AG09309 (cell line): ENCODE results near the gene UFD1.

Experiments
- DNase-seq: peaks from one replicate; pipeline ENCODE4 v3.0.0-alpha.2; 2010; ENCODE audit warnings: low read depth
- H3K4me3 ChIP-seq: 2 replicates; pipeline ENCODE4 v1.5.1; 2011; ENCODE audit warnings: mild to moderate bottlenecking, low read depth, low read length, moderate library complexity; ENCODE audit not compliant: control insufficient read depth
- TF ChIP-seq, protein P1 (sequence below): IDR thresholded peaks from 2 replicates; pipeline ENCODE4 v1.5.1; 2011; ENCODE audit warnings: mild to moderate bottlenecking, low read depth, low read length, inconsistent platforms; ENCODE audit not compliant: insufficient read depth, control insufficient read depth; ENCODE audit errors: missing control alignments

Gene UFD1

DNA sequence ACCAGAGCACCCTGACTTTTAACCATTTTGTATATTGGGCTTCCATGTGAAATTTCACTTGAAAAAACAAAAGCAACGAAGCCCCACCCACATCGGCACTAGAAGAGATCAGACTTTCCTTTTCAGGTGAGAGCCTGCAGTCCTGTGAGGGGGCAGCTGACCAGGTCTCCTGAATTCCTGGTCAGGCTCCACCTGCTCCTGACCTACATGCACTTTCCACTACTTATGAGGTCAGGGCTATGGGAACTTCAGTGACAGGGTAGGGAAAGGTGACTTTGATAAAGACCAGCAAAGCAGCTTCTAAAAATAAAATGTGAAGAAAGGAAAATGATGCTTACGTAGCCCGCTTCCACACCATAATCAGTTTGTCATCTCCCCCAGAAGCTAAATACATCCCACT lies 72.1 kb downstream of the UFD1 start:
- TF ChIP-seq, protein P1, sequence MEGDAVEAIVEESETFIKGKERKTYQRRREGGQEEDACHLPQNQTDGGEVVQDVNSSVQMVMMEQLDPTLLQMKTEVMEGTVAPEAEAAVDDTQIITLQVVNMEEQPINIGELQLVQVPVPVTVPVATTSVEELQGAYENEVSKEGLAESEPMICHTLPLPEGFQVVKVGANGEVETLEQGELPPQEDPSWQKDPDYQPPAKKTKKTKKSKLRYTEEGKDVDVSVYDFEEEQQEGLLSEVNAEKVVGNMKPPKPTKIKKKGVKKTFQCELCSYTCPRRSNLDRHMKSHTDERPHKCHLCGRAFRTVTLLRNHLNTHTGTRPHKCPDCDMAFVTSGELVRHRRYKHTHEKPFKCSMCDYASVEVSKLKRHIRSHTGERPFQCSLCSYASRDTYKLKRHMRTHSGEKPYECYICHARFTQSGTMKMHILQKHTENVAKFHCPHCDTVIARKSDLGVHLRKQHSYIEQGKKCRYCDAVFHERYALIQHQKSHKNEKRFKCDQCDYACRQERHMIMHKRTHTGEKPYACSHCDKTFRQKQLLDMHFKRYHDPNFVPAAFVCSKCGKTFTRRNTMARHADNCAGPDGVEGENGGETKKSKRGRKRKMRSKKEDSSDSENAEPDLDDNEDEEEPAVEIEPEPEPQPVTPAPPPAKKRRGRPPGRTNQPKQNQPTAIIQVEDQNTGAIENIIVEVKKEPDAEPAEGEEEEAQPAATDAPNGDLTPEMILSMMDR, result no peak

DNA sequence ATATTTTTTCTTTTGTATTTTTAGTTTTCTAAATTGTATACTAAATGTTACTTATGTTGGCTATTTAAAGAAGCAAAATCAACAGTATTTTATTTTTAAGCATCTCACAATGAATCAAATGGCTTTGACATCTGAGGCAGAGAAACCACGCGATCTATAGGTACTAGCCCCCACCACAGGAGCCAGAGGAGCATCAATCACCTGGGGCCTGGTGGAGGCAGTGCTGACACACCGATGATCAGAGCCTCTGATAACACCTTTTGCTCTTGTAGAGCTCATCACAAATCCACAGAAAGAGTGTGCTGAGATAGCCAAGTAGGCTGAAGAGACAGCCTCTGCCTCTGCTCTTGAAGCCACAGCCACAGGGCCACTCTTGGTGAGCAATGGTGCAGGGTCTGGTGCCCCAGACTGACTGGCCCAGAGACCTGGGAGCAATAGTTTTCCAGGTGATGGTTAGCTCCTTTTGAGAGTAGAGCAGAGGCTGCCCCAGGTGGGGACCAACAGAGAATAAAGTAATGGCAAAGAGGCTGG lies 72.6 kb downstream of the UFD1 start:
- DNase-seq, result no peak
- TF ChIP-seq, protein P1, result no peak

More for the DNA sequence above, 72.1 kb downstream of the UFD1 start:
- H3K4me3 ChIP-seq, result no peak overlapping the region
- DNase-seq, result no peak

DNA sequence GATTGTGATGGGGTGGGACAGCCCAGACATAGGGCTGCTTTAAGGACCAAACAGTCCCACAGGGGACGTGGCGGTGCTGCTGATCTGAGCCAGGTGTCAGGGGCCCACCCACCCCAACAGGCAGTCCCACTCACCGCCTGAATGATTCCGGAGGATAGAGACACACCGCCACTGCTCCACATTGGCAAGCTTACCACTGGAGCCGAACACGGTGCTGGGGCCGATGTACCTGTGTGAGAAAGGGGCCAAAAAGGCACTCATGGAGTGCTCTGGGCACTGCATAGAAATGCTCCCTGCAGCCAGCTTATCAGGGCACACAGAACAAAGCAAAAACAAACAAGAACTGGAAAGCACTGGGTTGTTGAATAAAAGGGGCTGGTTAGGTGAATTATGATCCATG lies 73.3 kb downstream of the UFD1 start:
- TF ChIP-seq, protein P1, result no peak
- H3K4me3 ChIP-seq, result no peak overlapping the region
- DNase-seq, result no peak

More for the DNA sequence above, 72.6 kb downstream of the UFD1 start:
- no peak overlapping the region for H3K4me3 ChIP-seq

DNA sequence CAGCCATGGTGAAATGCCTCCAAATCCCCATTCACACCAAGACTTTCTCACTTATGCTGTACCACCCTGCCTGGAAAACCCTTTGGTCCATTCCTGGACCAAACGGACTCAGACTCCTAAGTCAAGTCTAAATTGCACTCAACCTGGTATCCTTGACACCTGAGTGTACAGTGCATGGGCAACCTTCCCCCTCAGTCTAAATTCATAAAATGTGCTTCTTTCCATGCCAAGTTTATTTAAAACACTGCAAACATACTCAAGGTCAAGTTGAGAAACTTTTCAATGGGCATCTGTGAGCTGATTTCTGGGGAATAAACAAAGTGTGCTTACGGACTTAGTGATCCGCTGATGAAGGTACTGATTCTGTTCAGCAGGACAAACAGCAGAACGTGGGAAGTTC lies 73.9 kb downstream of the UFD1 start:
- DNase-seq, result no peak
- TF ChIP-seq, protein P1, result no peak
- H3K4me3 ChIP-seq, result no peak overlapping the region

DNA sequence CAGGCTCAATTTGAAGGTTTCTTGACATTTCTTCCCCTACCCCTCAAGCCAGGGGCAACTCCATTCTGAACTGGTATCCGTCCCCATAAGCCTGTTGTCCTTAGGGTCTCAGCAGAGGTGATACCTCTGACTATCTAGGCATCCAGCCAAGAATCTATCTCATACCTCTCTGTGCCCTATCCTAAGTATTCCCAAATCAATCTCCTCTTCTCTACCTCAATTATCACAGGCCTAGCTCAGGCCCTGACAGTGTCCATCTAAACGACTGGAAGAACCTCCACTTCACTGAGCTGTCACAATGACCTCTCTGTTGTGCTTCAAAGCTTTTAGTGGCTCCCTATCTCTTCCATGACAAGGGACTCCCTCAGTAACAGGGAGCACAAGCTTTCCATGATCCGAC lies 74.3 kb downstream of the UFD1 start:
- TF ChIP-seq, protein P1, result no peak
- H3K4me3 ChIP-seq, result no peak overlapping the region
- DNase-seq, result no peak

DNA sequence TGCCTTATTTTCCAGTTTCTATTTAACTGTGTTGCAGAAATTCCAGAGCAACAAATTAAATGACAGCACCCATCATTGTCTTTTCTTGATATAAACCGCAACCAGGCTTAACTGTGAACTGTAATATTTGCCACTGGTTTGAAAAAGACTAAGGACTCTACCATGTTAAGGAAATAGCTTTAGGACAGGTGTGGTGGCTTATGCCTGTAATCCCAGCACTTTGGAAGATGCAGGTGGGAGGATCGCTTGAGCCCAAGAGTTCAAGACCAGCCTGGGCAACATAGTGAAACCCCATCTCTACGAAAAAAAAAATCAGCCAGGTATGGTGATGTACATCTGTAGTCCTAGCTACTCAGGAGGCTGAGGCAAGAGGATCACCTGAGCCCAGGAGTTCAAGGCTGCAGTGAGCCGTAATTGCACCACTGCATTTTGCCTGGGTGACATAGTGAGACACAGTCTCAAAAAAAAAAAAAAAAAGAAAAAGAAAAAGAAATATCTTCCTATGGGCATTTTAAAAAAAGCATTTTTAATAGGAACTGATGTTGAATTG lies 76.3 kb downstream of the UFD1 start:
- DNase-seq, result no peak
- TF ChIP-seq, protein P1, result no peak
- H3K4me3 ChIP-seq, result no peak overlapping the region

DNA sequence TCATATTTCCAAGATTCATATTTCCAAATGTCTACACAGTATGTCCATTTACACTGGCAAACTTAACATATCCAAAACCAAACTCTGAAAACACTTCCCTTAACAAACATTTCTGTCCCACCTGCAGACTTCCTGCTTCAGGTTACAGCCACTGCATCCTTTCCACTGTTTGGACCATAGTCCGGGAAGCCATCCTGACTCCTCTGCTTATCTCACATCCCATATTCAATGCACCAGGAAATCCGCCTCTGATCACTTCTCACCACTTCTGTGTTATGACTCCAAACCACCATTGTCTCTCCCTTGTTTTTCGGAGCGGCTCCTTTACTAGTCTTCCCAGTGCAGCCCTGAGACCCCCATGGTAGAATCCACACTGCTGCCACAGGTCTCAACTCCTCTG lies 77.5 kb downstream of the UFD1 start:
- no peak for DNase-seq
- no peak overlapping the region for H3K4me3 ChIP-seq
- TF ChIP-seq, protein P1, result no peak
